HAP-1 (cell line): ENCODE measurements around the gene CEP95.

Experiments
- DNase-seq, 2 experiments: peaks; one replicate each; pipeline ENCODE4 v3.0.0-alpha.2; 2016 to 2020; ENCODE audit warnings: low spot score in 2 of 2
- H3K27me3 ChIP-seq: fragments of 250-450 bp; sonication (Bioruptor Pico); 2 replicates; pipeline ENCODE4 v1.5.1; 2020; ENCODE audit warnings: low read depth, mild to moderate bottlenecking, moderate library complexity
- H3K36me3 ChIP-seq: fragments of 250-450 bp; sonication (Bioruptor Pico); replicated peaks from 2 replicates; pipeline ENCODE4 v1.5.1; 2020; ENCODE audit warnings: mild to moderate bottlenecking
- H3K4me1 ChIP-seq: fragments of 250-450 bp; sonication (Bioruptor Pico); 2 replicates; pipeline ENCODE4 v1.5.1; 2020; ENCODE audit warnings: mild to moderate bottlenecking
- H3K4me3 ChIP-seq: fragments of 250-450 bp; sonication (Bioruptor Pico); 2 replicates; pipeline ENCODE4 v1.5.1; 2020; ENCODE audit warnings: mild to moderate bottlenecking, moderate library complexity
- H3K9me3 ChIP-seq: fragments of 250-450 bp; sonication (Bioruptor Pico); 2 replicates; pipeline ENCODE4 v1.5.1; 2020; ENCODE audit warnings: mild to moderate bottlenecking, moderate library complexity
- in situ Hi-C: fragments of 300-500 bp; cut with MboI; formaldehyde crosslinking; loops from 3 replicates; pipeline ENCODE4 v1.14.3; 2020; ENCODE audit warnings: low sequenced_read_pairs, inconsistent platforms, mixed read lengths

Gene CEP95

GRCh38 chr17:64540118-64540776 lies 33.5 kb downstream of the CEP95 start:
- Histone ChIP-seq H3K4me1 (no peaks in the 10 kb centered on the region), H3K27me3 (no peaks in the 10 kb centered on the region), H3K4me3 (no peak overlapping the region), H3K36me3 (peaks cover 57% of the 10 kb centered on the region), H3K9me3 (no peaks in the 10 kb centered on the region)
- no peak for DNase-seq
- in situ Hi-C loops: no loop called here

GRCh38 chr17:64544742-64545141 lies 38.0 kb downstream of the CEP95 start:
- Histone ChIP-seq H3K27me3 (no peaks in the 10 kb centered on the region), H3K4me1 (peaks cover 4% of the 10 kb centered on the region), H3K9me3 (no peaks in the 10 kb centered on the region), H3K4me3 (no peak overlapping the region), H3K36me3 (peaks cover 21% of the 10 kb centered on the region)
- no peak for DNase-seq
- in situ Hi-C loops: no loop called here

- H3K4me1 ChIP-seq: peaks cover 9% of the 10 kb centered on the region
- no peaks in the 10 kb centered on the region for H3K9me3 ChIP-seq
- in situ Hi-C loops: no loop called here
- DNase-seq: no peak
- H3K4me3 ChIP-seq: no peak overlapping the region
- H3K27me3 ChIP-seq: no peaks in the 10 kb centered on the region
- H3K36me3 ChIP-seq: peaks cover 13% of the 10 kb centered on the region
Observed at GRCh38 chr17:64546716-64547115, 39.9 kb downstream of the CEP95 start.

- in situ Hi-C loops: no loop called here
- H3K27me3 ChIP-seq: no peaks in the 10 kb centered on the region
- no peak for DNase-seq
- no peaks in the 10 kb centered on the region for H3K9me3 ChIP-seq
- H3K4me1 ChIP-seq: peaks cover 9% of the 10 kb centered on the region
- H3K4me3 ChIP-seq: no peak overlapping the region
- H3K36me3 ChIP-seq: peaks cover 9% of the 10 kb centered on the region
Observed at GRCh38 chr17:64547319-64547718, 40.5 kb downstream of the CEP95 start.

GRCh38 chr17:64551461-64551860 lies 44.7 kb downstream of the CEP95 start:
- H3K27me3 ChIP-seq: no peaks in the 10 kb centered on the region
- peaks cover 9% of the 10 kb centered on the region for H3K4me1 ChIP-seq
- DNase-seq: no peak
- in situ Hi-C loops: no loop called here
- no peak overlapping the region for H3K4me3 ChIP-seq
- peaks cover 5% of the 10 kb centered on the region; the same call in 1 of the 2 replicates for H3K36me3 ChIP-seq
- H3K9me3 ChIP-seq: no peaks in the 10 kb centered on the region

- Histone ChIP-seq H3K36me3 (peaks cover 12% of the 10 kb centered on the region), H3K9me3 (no peaks in the 10 kb centered on the region), H3K4me3 (no peak overlapping the region), H3K4me1 (peaks cover 9% of the 10 kb centered on the region), H3K27me3 (no peaks in the 10 kb centered on the region)
- DNase-seq: no peak
- in situ Hi-C loops: no loop called here
Observed at GRCh38 chr17:64554028-64554637, 47.4 kb downstream of the CEP95 start.

- Histone ChIP-seq H3K4me1 (peaks cover under 1% of the 10 kb centered on the region; the same call in 1 of the 2 replicates), H3K27me3 (no peaks in the 10 kb centered on the region), H3K4me3 (no peak overlapping the region), H3K36me3 (peaks cover 12% of the 10 kb centered on the region), H3K9me3 (no peaks in the 10 kb centered on the region)
- no peak for DNase-seq
- in situ Hi-C loops: no loop called here
Observed at GRCh38 chr17:64555281-64555680, 48.5 kb downstream of the CEP95 start.

- Histone ChIP-seq H3K27me3 (no peaks in the 10 kb centered on the region), H3K4me1 (no peaks in the 10 kb centered on the region), H3K4me3 (no peak overlapping the region), H3K9me3 (no peaks in the 10 kb centered on the region), H3K36me3 (peaks cover 12% of the 10 kb centered on the region)
- in situ Hi-C loops: no loop called here
- no peak for DNase-seq
Observed at GRCh38 chr17:64564098-64564497, 57.3 kb downstream of the CEP95 start.

- H3K36me3 ChIP-seq: peaks cover 12% of the 10 kb centered on the region
- in situ Hi-C loops: no loop called here
- H3K9me3 ChIP-seq: no peaks in the 10 kb centered on the region
- H3K27me3 ChIP-seq: no peaks in the 10 kb centered on the region
- H3K4me1 ChIP-seq: no peaks in the 10 kb centered on the region
- DNase-seq: no peak
- no peak overlapping the region for H3K4me3 ChIP-seq
Observed at GRCh38 chr17:64565563-64565962, 58.8 kb downstream of the CEP95 start.

GRCh38 chr17:64571746-64572145 lies 65.0 kb downstream of the CEP95 start:
- no peaks in the 10 kb centered on the region; the same call in none of the 2 replicates for H3K36me3 ChIP-seq
- no peaks in the 10 kb centered on the region for H3K4me1 ChIP-seq
- no peaks in the 10 kb centered on the region for H3K27me3 ChIP-seq
- no peak overlapping the region for H3K4me3 ChIP-seq
- no peaks in the 10 kb centered on the region for H3K9me3 ChIP-seq
- in situ Hi-C loops: no loop called here
- DNase-seq: no peak

- no peak for DNase-seq
- Histone ChIP-seq H3K27me3 (no peaks in the 10 kb centered on the region), H3K4me1 (no peaks in the 10 kb centered on the region), H3K36me3 (no peaks in the 10 kb centered on the region; the same call in 1 of the 2 replicates), H3K4me3 (no peak overlapping the region), H3K9me3 (no peaks in the 10 kb centered on the region)
- in situ Hi-C loops: no loop called here
Observed at GRCh38 chr17:64572682-64573154, 65.9 kb downstream of the CEP95 start.

GRCh38 chr17:64573214-64573613 lies 66.4 kb downstream of the CEP95 start:
- Histone ChIP-seq H3K9me3 (no peaks in the 10 kb centered on the region), H3K27me3 (no peaks in the 10 kb centered on the region), H3K36me3 (no peaks in the 10 kb centered on the region; the same call in 1 of the 2 replicates), H3K4me3 (no peak overlapping the region), H3K4me1 (no peaks in the 10 kb centered on the region)
- in situ Hi-C loops: no loop called here
- DNase-seq: no peak

GRCh38 chr17:64574646-64575045 lies 67.9 kb downstream of the CEP95 start:
- H3K36me3 ChIP-seq: no peaks in the 10 kb centered on the region; the same call in 1 of the 2 replicates
- H3K4me3 ChIP-seq: no peak overlapping the region
- H3K9me3 ChIP-seq: no peaks in the 10 kb centered on the region
- in situ Hi-C loops: no loop called here
- no peak for DNase-seq
- no peaks in the 10 kb centered on the region for H3K4me1 ChIP-seq
- H3K27me3 ChIP-seq: no peaks in the 10 kb centered on the region

GRCh38 chr17:64575431-64575830 lies 68.7 kb downstream of the CEP95 start:
- DNase-seq: no peak

More at GRCh38 chr17:64575431-64575830, 68.7 kb downstream of the CEP95 start:
- Histone ChIP-seq H3K27me3 (no peaks in the 10 kb centered on the region), H3K4me3 (no peak overlapping the region), H3K4me1 (no peaks in the 10 kb centered on the region), H3K36me3 (peaks cover 2% of the 10 kb centered on the region), H3K9me3 (no peaks in the 10 kb centered on the region)
- in situ Hi-C loops: no loop called here
